Measurements from ENCODE around the gene AP1G1. TPM values are rescaled to one million over a fixed set of nuclear protein-coding genes. Genes with fewer than 3 reads are reported as not detected.

Gene AP1G1
- total and polyA plus RNA-seq, 2 of the 8 experiments (the other 6 are each of a cell fraction or from before 2014, with no cell fraction given): 43.9 to 68.4 TPM

GRCh38 chr16:71723537-71724319 lies 84.9 kb downstream of the AP1G1 start (continued):
- TF ChIP-seq POU5F1 (IDR thresholded peaks at IDR 0.05; ENCODE audit: low read depth, low read length) (no peak), CREB1 (IDR thresholded peaks at IDR 0.05) (no peak), CHD1 (IDR thresholded peaks at IDR 0.05; ENCODE audit: low read depth, low read length) (no peak), GABPA (IDR thresholded peaks at IDR 0.05; ENCODE audit: borderline replicate concordance, insufficient read depth, low read length) (no peak), KDM5A (IDR thresholded peaks at IDR 0.05; ENCODE audit: low read length) (no peak), SIX5 (IDR thresholded peaks at IDR 0.05; ENCODE audit: low read depth, low read length) (no peak), TAF1 (IDR thresholded peaks at IDR 0.05; ENCODE audit: low read depth, low read length) (peak; percentile 73), SRF (IDR thresholded peaks at IDR 0.05; ENCODE audit: low read depth, low read length) (no peak)
- TF ChIP-seq, protein P1, sequence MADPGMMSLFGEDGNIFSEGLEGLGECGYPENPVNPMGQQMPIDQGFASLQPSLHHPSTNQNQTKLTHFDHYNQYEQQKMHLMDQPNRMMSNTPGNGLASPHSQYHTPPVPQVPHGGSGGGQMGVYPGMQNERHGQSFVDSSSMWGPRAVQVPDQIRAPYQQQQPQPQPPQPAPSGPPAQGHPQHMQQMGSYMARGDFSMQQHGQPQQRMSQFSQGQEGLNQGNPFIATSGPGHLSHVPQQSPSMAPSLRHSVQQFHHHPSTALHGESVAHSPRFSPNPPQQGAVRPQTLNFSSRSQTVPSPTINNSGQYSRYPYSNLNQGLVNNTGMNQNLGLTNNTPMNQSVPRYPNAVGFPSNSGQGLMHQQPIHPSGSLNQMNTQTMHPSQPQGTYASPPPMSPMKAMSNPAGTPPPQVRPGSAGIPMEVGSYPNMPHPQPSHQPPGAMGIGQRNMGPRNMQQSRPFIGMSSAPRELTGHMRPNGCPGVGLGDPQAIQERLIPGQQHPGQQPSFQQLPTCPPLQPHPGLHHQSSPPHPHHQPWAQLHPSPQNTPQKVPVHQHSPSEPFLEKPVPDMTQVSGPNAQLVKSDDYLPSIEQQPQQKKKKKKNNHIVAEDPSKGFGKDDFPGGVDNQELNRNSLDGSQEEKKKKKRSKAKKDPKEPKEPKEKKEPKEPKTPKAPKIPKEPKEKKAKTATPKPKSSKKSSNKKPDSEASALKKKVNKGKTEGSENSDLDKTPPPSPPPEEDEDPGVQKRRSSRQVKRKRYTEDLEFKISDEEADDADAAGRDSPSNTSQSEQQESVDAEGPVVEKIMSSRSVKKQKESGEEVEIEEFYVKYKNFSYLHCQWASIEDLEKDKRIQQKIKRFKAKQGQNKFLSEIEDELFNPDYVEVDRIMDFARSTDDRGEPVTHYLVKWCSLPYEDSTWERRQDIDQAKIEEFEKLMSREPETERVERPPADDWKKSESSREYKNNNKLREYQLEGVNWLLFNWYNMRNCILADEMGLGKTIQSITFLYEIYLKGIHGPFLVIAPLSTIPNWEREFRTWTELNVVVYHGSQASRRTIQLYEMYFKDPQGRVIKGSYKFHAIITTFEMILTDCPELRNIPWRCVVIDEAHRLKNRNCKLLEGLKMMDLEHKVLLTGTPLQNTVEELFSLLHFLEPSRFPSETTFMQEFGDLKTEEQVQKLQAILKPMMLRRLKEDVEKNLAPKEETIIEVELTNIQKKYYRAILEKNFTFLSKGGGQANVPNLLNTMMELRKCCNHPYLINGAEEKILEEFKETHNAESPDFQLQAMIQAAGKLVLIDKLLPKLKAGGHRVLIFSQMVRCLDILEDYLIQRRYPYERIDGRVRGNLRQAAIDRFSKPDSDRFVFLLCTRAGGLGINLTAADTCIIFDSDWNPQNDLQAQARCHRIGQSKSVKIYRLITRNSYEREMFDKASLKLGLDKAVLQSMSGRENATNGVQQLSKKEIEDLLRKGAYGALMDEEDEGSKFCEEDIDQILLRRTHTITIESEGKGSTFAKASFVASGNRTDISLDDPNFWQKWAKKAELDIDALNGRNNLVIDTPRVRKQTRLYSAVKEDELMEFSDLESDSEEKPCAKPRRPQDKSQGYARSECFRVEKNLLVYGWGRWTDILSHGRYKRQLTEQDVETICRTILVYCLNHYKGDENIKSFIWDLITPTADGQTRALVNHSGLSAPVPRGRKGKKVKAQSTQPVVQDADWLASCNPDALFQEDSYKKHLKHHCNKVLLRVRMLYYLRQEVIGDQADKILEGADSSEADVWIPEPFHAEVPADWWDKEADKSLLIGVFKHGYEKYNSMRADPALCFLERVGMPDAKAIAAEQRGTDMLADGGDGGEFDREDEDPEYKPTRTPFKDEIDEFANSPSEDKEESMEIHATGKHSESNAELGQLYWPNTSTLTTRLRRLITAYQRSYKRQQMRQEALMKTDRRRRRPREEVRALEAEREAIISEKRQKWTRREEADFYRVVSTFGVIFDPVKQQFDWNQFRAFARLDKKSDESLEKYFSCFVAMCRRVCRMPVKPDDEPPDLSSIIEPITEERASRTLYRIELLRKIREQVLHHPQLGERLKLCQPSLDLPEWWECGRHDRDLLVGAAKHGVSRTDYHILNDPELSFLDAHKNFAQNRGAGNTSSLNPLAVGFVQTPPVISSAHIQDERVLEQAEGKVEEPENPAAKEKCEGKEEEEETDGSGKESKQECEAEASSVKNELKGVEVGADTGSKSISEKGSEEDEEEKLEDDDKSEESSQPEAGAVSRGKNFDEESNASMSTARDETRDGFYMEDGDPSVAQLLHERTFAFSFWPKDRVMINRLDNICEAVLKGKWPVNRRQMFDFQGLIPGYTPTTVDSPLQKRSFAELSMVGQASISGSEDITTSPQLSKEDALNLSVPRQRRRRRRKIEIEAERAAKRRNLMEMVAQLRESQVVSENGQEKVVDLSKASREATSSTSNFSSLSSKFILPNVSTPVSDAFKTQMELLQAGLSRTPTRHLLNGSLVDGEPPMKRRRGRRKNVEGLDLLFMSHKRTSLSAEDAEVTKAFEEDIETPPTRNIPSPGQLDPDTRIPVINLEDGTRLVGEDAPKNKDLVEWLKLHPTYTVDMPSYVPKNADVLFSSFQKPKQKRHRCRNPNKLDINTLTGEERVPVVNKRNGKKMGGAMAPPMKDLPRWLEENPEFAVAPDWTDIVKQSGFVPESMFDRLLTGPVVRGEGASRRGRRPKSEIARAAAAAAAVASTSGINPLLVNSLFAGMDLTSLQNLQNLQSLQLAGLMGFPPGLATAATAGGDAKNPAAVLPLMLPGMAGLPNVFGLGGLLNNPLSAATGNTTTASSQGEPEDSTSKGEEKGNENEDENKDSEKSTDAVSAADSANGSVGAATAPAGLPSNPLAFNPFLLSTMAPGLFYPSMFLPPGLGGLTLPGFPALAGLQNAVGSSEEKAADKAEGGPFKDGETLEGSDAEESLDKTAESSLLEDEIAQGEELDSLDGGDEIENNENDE (IDR thresholded peaks at IDR 0.05; ENCODE audit: insufficient replicate concordance, low read length): no peak
